AG09309 (cell line): ENCODE data around the gene VAV3.
A peak's percentile ranks its signal among the peaks of the same experiment; 100 is the strongest.

Experiments used
- DNase-seq: peaks from one replicate; pipeline ENCODE4 v3.0.0-alpha.2; 2010; ENCODE audit warnings: low read depth
- H3K4me3 ChIP-seq: 2 replicates; pipeline ENCODE4 v1.5.1; 2011; ENCODE audit warnings: mild to moderate bottlenecking, low read depth, low read length, moderate library complexity; ENCODE audit not compliant: control insufficient read depth
- CTCF ChIP-seq: IDR thresholded peaks from 2 replicates; pipeline ENCODE4 v1.5.1; 2011; ENCODE audit warnings: mild to moderate bottlenecking, low read depth, low read length, inconsistent platforms; ENCODE audit not compliant: insufficient read depth, control insufficient read depth; ENCODE audit errors: missing control alignments

The VAV3 gene

GRCh38 chr1:107965110-107965991 is at the start of gene VAV3:
TSS of gene VAV3 (minus strand) at chr1:107965180. CDS start at chr1:107964869, 311 bp downstream.
- no peak for TF ChIP-seq CTCF
- DNase-seq, result no peak
- peak within 1 kb of the TSS; percentile 28 for H3K4me3 ChIP-seq

- DNase-seq, result no peak
- no peak for TF ChIP-seq CTCF
- no peak overlapping the region for H3K4me3 ChIP-seq
Measured at GRCh38 chr1:108012553-108012952, 47.6 kb upstream of the VAV3 start.

DNA sequence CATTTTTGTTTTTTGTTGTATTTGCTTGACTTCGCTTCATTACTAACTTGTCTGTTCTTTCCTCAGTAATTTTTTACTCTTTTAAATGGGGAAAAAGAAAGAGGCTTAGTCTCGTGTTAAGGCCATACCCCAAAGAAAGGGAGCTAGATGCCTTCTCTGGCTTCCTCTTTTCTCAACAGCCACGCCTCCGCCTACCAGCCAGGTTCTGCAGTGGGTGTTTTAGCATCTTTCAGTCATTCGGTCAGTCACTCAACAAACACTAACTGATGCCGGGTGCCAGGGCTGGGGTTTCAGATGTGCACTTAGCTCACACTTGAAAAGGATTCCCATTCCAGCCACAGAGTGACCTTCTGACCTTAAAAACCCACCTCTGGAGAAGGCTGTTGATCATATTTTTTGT is 46.3 kb upstream of the VAV3 start:
- TF ChIP-seq CTCF, result no peak
- no peak for DNase-seq
- no peak overlapping the region for H3K4me3 ChIP-seq

DNA sequence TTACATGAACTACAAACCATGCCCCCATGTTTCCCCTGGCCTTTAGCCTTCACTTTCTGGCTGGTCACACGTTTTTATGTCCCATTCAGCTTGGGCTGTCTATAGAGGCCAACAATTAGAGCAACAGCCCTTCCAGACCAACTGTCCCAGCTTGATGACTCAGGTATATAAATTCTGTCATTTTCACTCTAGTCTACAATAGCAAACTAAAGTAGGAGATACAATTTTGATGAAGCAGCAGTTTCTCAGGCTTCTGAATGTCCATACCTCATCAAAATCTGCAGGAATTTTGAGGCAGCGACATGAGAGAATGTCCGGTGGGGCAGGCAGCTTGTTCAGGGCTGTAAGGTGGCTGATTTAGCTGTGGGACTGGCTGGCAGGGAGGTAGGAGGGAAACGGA is 45.6 kb upstream of the VAV3 start:
- no peak for TF ChIP-seq CTCF
- H3K4me3 ChIP-seq, result no peak overlapping the region
- no peak for DNase-seq

GRCh38 chr1:108009603-108010195 is 44.7 kb upstream of the VAV3 start:
- H3K4me3 ChIP-seq, result no peak overlapping the region
- TF ChIP-seq CTCF, result no peak
- peak; percentile 33 for DNase-seq

DNA sequence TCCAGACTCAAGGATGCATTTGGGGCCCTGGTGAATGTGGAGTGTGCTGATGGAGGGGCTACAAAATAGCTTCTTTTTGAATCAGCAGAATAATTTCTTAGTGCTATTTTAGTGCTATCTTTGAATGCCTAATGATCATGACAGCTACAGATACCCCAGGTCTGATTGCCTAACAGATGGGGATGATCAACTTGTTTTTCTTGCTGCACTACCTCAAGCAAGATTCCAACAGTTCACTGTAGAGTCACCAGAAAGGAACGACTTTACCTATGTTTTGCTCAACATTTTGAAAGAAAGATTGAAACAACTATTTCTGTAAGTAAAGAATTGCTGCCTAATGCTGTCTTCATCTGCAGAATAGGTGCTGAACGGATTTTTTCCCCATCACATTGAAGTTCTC is 42.6 kb upstream of the VAV3 start:
- H3K4me3 ChIP-seq, result no peak overlapping the region
- DNase-seq, result no peak
- TF ChIP-seq CTCF, result no peak
